Neuron (in vitro differentiated cells): ENCODE data around the gene EPN3.

Experiments used
- H2AFZ ChIP-seq: one replicate; pipeline ENCODE4 v1.6.1; 2013; ENCODE audit warnings: low read depth, mild to moderate bottlenecking, inconsistent platforms, low read length, moderate library complexity
- H3K27me3 ChIP-seq: one replicate; pipeline ENCODE4 v1.6.1; 2013; ENCODE audit warnings: low read length; ENCODE audit not compliant: insufficient read depth
- H3K36me3 ChIP-seq: one replicate; pipeline ENCODE4 v1.6.1; 2013; ENCODE audit warnings: low read length; ENCODE audit not compliant: insufficient read depth
- H3K4me1 ChIP-seq: one replicate; pipeline ENCODE4 v1.6.1; 2013; ENCODE audit warnings: low read length; ENCODE audit not compliant: insufficient read depth
- H3K4me3 ChIP-seq: 2 replicates; pipeline ENCODE4 v1.5.1; 2013; ENCODE audit warnings: mild to moderate bottlenecking, low read length, moderate library complexity
- H3K9me3 ChIP-seq: one replicate; pipeline ENCODE4 v1.6.1; 2013; ENCODE audit warnings: low read length

The EPN3 gene

DNA sequence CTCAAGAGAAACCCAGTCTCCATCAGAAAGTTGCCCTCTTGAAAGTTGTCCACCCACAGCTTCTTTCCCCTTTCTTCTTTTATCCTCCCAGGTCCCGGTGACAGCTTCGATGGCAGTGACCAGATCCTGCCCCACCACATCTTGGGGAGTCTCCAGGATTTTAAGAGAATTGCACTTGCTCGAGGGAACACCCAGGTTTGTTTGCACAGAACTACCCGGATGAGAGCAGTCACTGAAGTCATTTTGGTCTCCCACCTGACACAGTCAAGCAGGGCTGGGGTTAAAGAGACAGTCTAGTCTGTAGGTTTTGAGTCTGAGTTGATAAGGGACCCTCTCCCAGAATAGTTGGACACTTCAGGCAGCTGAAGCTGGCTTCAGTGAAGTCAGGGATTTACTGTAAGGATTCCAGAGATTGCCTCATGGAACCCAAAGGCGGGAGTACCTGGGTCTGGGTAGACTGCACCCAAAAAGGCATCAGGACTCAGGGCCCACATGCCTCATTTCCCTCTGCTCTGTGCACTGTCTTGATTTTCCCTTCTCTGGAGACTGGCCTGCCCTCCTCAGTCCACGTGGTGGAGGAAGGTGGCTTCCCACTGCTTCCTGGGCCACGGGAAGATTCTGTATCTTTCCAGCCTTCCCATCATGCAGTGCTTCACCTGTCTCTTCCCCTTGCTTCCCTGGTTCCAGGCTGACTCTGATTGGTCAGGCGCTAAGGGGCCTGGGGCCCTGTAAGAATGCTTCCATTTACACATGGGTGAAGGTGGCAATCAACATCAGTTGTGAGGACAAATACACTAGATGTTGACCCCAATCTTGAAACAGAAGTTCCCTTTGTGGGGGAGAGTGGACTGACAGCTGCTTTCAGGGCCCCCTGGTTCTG lies 14.8 kb upstream of the EPN3 start:
- peaks cover 22% of the 10 kb centered on the region for H3K27me3 ChIP-seq
- H3K4me3 ChIP-seq: no peak overlapping the region
- no peaks in the 10 kb centered on the region for H3K9me3 ChIP-seq
- H3K36me3 ChIP-seq: no peaks in the 10 kb centered on the region
- no peak overlapping the region for H2AFZ ChIP-seq
- peaks cover 10% of the 10 kb centered on the region for H3K4me1 ChIP-seq

DNA sequence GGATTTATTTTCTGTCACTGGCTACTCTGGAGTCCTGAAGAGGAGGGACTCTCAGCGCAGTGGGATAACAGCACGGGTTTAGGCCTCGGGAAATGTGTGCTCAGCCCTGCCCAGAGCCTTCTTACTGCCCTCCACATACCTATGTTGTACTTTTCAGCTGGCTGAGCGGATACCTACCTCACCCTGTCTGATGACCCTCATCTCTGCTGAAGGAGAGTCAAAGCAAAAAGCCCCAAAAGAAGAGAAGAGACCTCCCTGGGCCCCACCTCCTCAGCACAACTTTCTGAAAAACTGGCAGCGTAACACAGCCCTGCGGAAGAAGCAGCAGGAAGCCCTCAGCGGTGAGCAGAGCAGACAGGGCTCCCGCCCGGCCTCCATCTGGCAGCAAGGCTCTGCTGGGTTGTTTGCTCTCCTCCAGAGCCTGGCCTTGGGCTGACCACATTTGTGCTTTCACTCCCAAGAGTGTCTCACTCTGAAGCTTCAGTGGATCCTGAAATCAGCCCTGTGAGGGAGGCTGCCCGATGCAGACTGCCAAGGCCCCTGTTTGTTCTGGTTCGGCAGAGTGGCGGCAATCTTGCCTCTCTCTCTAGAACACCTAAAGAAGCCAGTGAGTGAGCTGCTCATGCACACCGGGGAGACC lies 14.0 kb upstream of the EPN3 start:
- Histone ChIP-seq H3K27me3 (peaks cover 22% of the 10 kb centered on the region), H3K9me3 (no peaks in the 10 kb centered on the region), H2AFZ (no peak overlapping the region), H3K4me1 (peaks cover 10% of the 10 kb centered on the region), H3K4me3 (no peak overlapping the region), H3K36me3 (no peaks in the 10 kb centered on the region)

DNA sequence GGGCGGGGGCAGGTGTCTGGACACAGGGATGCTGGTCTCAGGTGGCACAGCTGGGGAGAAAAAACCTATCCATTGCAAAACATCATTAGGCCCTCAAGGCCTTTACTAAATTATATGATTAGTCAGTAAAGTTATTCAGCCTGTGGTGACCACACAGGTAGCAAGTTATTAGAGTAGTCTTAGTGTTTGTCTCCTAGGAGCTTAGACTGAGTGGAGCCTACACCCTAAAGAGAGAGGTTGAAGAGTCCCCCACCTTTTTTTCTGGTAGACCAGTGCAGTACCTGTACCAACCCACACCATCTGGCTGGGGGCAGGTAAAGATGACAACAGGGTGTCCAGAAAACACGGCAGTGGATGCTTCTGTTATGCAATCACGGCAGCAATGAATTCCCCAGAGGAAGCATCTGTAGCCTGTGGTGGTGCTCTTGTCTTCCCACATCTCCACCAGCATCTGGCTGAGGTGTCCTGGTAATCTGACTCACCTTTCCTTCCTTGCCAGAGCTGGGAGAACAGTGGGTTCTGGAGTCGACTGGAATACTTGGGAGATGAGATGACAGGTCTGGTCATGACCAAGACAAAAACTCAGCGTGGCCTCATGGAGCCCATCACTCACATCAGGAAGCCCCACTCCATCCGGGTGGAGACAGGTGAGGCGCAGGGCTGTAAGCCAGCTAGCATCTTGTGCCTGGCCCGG lies 13.2 kb upstream of the EPN3 start:
- Histone ChIP-seq H3K36me3 (no peaks in the 10 kb centered on the region), H3K27me3 (peaks cover 22% of the 10 kb centered on the region)

DNA sequence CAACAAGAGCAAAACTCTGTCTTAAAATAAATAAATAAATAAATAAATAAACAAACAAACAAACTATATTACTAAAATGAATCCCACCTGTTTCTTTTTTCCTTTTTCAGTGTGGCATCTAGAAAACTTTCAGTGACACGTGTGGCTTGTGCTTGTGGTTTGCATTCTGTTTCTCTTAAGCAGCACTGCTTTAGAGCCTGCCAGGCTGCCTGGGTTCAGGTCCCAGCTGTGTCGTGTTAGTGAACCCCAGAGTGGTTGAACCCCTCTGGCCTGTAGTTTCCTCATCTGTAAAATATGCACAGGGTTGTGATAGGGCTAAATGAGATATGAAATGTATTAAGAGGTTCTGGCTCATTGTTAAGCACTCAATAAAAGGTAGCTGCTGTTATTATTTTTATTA lies 12.1 kb upstream of the EPN3 start:
- H3K9me3 ChIP-seq: no peaks in the 10 kb centered on the region
- peaks cover 22% of the 10 kb centered on the region for H3K27me3 ChIP-seq
- no peak overlapping the region for H2AFZ ChIP-seq
- H3K4me3 ChIP-seq: no peak overlapping the region
- H3K36me3 ChIP-seq: no peaks in the 10 kb centered on the region
- H3K4me1 ChIP-seq: no peaks in the 10 kb centered on the region

More for the DNA sequence above, 13.2 kb upstream of the EPN3 start:
- H3K9me3 ChIP-seq: no peaks in the 10 kb centered on the region
- no peak overlapping the region for H2AFZ ChIP-seq
- no peak overlapping the region for H3K4me3 ChIP-seq
- peaks cover 8% of the 10 kb centered on the region for H3K4me1 ChIP-seq

DNA sequence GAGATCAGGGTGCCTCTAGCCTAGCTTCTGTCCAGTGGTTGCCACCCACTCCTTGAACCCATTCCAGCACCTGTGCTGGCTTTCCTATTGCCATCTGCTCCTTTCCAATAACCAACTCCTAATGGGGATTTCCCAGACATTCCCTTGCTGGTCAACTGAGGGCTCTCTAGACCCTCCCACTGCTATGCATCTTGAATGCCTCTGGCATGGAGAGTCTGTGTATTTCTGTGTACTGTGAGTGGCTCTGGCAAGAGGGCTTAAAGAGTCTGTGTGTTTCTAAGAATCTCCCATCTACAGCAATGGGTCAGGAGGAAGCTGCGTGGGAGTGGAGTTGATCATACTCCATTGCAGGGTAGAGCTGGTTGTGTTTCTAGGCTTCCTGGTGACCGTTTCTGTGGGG lies 11.0 kb upstream of the EPN3 start:
- Histone ChIP-seq H3K36me3 (no peaks in the 10 kb centered on the region), H2AFZ (no peak overlapping the region), H3K9me3 (no peaks in the 10 kb centered on the region), H3K4me1 (no peaks in the 10 kb centered on the region), H3K27me3 (peaks cover 22% of the 10 kb centered on the region), H3K4me3 (no peak overlapping the region)

DNA sequence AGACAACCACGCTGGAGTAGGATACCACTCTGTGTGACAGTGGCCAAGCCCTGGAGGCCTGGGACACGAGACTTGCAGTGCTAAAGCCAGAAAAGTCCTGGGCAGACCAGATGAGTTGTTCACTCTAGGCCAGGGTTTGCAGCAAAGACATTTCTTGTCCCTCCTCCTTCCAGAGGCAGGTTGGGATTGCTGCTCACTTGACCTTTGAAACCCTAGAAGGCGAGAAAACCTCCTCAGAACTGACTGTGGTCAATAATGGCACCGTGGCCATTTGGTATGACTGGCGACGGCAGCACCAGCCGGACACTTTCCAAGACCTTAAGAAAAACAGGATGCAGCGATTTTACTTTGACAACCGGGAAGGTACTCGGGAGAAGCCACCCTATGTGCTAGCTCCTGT lies 9.8 kb upstream of the EPN3 start:
- Histone ChIP-seq H3K9me3 (no peaks in the 10 kb centered on the region), H3K4me3 (no peak overlapping the region), H3K4me1 (no peaks in the 10 kb centered on the region), H2AFZ (no peak overlapping the region), H3K27me3 (peaks cover 18% of the 10 kb centered on the region), H3K36me3 (no peaks in the 10 kb centered on the region)

GRCh38 chr17:50523208-50523607 lies 9.3 kb upstream of the EPN3 start:
- no peaks in the 10 kb centered on the region for H3K4me1 ChIP-seq
- no peak overlapping the region for H3K4me3 ChIP-seq
- peaks cover 18% of the 10 kb centered on the region for H3K27me3 ChIP-seq
- no peak overlapping the region for H2AFZ ChIP-seq
- H3K36me3 ChIP-seq: no peaks in the 10 kb centered on the region
- no peaks in the 10 kb centered on the region for H3K9me3 ChIP-seq

GRCh38 chr17:50524838-50525237 lies 7.7 kb upstream of the EPN3 start:
- Histone ChIP-seq H3K4me1 (no peaks in the 10 kb centered on the region), H2AFZ (no peak overlapping the region), H3K27me3 (peaks cover 21% of the 10 kb centered on the region), H3K4me3 (no peak overlapping the region), H3K36me3 (no peaks in the 10 kb centered on the region), H3K9me3 (no peaks in the 10 kb centered on the region)

- H2AFZ ChIP-seq: no peak overlapping the region
- peaks cover 26% of the 10 kb centered on the region for H3K27me3 ChIP-seq
- no peaks in the 10 kb centered on the region for H3K4me1 ChIP-seq
- no peak overlapping the region for H3K4me3 ChIP-seq
- no peaks in the 10 kb centered on the region for H3K9me3 ChIP-seq
- no peaks in the 10 kb centered on the region for H3K36me3 ChIP-seq
Measured at GRCh38 chr17:50527155-50527762, 5.3 kb upstream of the EPN3 start.

GRCh38 chr17:50527949-50528474 lies 4.5 kb upstream of the EPN3 start:
- Histone ChIP-seq H3K4me3 (no peak overlapping the region), H2AFZ (no peak overlapping the region), H3K36me3 (no peaks in the 10 kb centered on the region), H3K27me3 (peaks cover 34% of the 10 kb centered on the region), H3K9me3 (no peaks in the 10 kb centered on the region), H3K4me1 (peaks cover 6% of the 10 kb centered on the region)

GRCh38 chr17:50529849-50530248 lies 2.7 kb upstream of the EPN3 start:
- Histone ChIP-seq H3K9me3 (no peaks in the 10 kb centered on the region), H3K4me1 (peaks cover 15% of the 10 kb centered on the region), H3K27me3 (peaks cover 52% of the 10 kb centered on the region), H3K4me3 (no peak overlapping the region), H3K36me3 (no peaks in the 10 kb centered on the region), H2AFZ (no peak overlapping the region)

- H3K4me3 ChIP-seq: no peak overlapping the region
- peaks cover 15% of the 10 kb centered on the region for H3K4me1 ChIP-seq
- no peaks in the 10 kb centered on the region for H3K9me3 ChIP-seq
- H2AFZ ChIP-seq: no peak overlapping the region
- no peaks in the 10 kb centered on the region for H3K36me3 ChIP-seq
- peaks cover 65% of the 10 kb centered on the region for H3K27me3 ChIP-seq
Measured at GRCh38 chr17:50531428-50532025, 1.0 kb upstream of the EPN3 start.
